Progenitor cell of endocrine pancreas (in vitro differentiated cells): ENCODE measurements around the gene TPM1. TPM values are rescaled to one million over a fixed set of nuclear protein-coding genes. Genes with fewer than 3 reads are reported as not detected.

ENCODE experiments used
- DNase-seq: peaks from one replicate; pipeline ENCODE4 v3.0.0; 2021; ENCODE audit warnings: low spot score; ENCODE audit not compliant: unreplicated experiment
- H3K27ac Mint-ChIP-seq: 2 replicates; pipeline ENCODE4 v1.8.0; 2021; ENCODE audit warnings: mild to moderate bottlenecking, moderate library complexity, mixed read lengths
- H3K27me3 Mint-ChIP-seq: 2 replicates; pipeline ENCODE4 v1.8.0; 2021; ENCODE audit warnings: mixed read lengths
- H3K36me3 Mint-ChIP-seq: 2 replicates; pipeline ENCODE4 v1.8.0; 2022; ENCODE audit warnings: mixed read lengths; ENCODE audit not compliant: insufficient read depth
- H3K4me1 Mint-ChIP-seq: 2 replicates; pipeline ENCODE4 v1.8.0; 2021; ENCODE audit warnings: low read depth, mixed read lengths
- H3K4me3 Mint-ChIP-seq: 2 replicates; pipeline ENCODE4 v1.8.0; 2021; ENCODE audit warnings: low read depth, mild to moderate bottlenecking, moderate library complexity, mixed read lengths
- H3K9me3 Mint-ChIP-seq: 2 replicates; pipeline ENCODE4 v1.8.0; 2021; ENCODE audit warnings: low read depth, mixed read lengths
- total RNA-seq: library from RNA; stranded (reverse); gene quantifications from 2 replicates; pipeline ENCODE4 v1.2.1, GENCODE V29; 2021
- TF ChIP-seq, protein P1 (sequence below): fragments of 200-600 bp; sonication (generic); IDR thresholded peaks from one replicate; pipeline ENCODE4 v1.5.0; 2021; ENCODE audit warnings: antibody characterized with exemption, mild to moderate bottlenecking; ENCODE audit not compliant: unreplicated experiment

The TPM1 gene
- total RNA-seq, 1 donor from 2014 or later: 284 TPM

GRCh38 chr15:63022663-63023062, 19.9 kb upstream of the TPM1 start:
- no peaks in the 10 kb centered on the region for H3K27me3 Mint-ChIP-seq
- H3K4me3 Mint-ChIP-seq: no peak overlapping the region
- H3K36me3 Mint-ChIP-seq: no peaks in the 10 kb centered on the region
- peaks cover 2% of the 10 kb centered on the region for H3K9me3 Mint-ChIP-seq
- TF ChIP-seq, protein P1, sequence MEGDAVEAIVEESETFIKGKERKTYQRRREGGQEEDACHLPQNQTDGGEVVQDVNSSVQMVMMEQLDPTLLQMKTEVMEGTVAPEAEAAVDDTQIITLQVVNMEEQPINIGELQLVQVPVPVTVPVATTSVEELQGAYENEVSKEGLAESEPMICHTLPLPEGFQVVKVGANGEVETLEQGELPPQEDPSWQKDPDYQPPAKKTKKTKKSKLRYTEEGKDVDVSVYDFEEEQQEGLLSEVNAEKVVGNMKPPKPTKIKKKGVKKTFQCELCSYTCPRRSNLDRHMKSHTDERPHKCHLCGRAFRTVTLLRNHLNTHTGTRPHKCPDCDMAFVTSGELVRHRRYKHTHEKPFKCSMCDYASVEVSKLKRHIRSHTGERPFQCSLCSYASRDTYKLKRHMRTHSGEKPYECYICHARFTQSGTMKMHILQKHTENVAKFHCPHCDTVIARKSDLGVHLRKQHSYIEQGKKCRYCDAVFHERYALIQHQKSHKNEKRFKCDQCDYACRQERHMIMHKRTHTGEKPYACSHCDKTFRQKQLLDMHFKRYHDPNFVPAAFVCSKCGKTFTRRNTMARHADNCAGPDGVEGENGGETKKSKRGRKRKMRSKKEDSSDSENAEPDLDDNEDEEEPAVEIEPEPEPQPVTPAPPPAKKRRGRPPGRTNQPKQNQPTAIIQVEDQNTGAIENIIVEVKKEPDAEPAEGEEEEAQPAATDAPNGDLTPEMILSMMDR: no peak
- H3K27ac Mint-ChIP-seq: no peak overlapping the region
- DNase-seq: no peak
- H3K4me1 Mint-ChIP-seq: peaks cover 17% of the 10 kb centered on the region

- no peak overlapping the region for H3K4me3 Mint-ChIP-seq
- DNase-seq: no peak
- peaks cover 17% of the 10 kb centered on the region for H3K4me1 Mint-ChIP-seq
- no peaks in the 10 kb centered on the region for H3K27me3 Mint-ChIP-seq
- H3K9me3 Mint-ChIP-seq: peaks cover under 1% of the 10 kb centered on the region
- no peak overlapping the region for H3K27ac Mint-ChIP-seq
- TF ChIP-seq, protein P1: no peak
- H3K36me3 Mint-ChIP-seq: no peaks in the 10 kb centered on the region
Measured at GRCh38 chr15:63023351-63023945, 19.1 kb upstream of the TPM1 start.

GRCh38 chr15:63025460-63025859, 17.1 kb upstream of the TPM1 start:
- Mint-ChIP-seq H3K36me3 (no peaks in the 10 kb centered on the region), H3K27ac (no peak overlapping the region), H3K4me3 (no peak overlapping the region), H3K4me1 (peaks cover 6% of the 10 kb centered on the region), H3K27me3 (peaks cover 8% of the 10 kb centered on the region), H3K9me3 (no peaks in the 10 kb centered on the region)
- TF ChIP-seq, protein P1: no peak
- no peak for DNase-seq

DNA sequence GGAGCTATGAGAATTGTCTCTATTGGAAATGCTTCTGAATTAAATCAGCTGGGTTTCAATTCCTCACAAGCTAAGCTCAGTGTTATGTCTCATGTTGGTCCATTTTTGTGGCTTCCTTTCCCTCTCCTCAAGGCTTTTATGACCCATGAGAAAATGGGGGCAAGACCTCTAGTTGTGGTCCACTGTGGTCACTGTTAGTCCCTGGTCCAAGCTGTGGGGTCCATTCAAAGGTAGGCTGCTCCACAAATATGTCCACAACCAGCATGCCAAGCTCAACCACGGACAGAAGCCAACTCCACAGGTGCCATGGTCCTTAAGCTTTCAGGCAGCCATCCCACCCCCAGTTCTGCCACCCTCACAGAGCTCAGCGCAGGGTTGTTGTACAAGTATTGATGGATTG, 14.9 kb upstream of the TPM1 start:
- Mint-ChIP-seq H3K27ac (no peak overlapping the region), H3K27me3 (peaks cover 8% of the 10 kb centered on the region), H3K4me1 (peaks cover 6% of the 10 kb centered on the region), H3K36me3 (no peaks in the 10 kb centered on the region), H3K4me3 (no peak overlapping the region), H3K9me3 (no peaks in the 10 kb centered on the region)
- TF ChIP-seq, protein P1: no peak
- no peak for DNase-seq

- TF ChIP-seq, protein P1: no peak
- no peaks in the 10 kb centered on the region for H3K9me3 Mint-ChIP-seq
- H3K4me3 Mint-ChIP-seq: no peak overlapping the region
- no peak overlapping the region for H3K27ac Mint-ChIP-seq
- peaks cover 8% of the 10 kb centered on the region for H3K27me3 Mint-ChIP-seq
- H3K4me1 Mint-ChIP-seq: peaks cover 4% of the 10 kb centered on the region
- DNase-seq: no peak
- H3K36me3 Mint-ChIP-seq: no peaks in the 10 kb centered on the region
Measured at GRCh38 chr15:63028442-63029110, 14.0 kb upstream of the TPM1 start.
